ENCODE results near the gene C12orf50. TPM values are rescaled to one million over a fixed set of nuclear protein-coding genes. Genes with fewer than 3 reads are reported as not detected.

C12orf50 gene, protein sequence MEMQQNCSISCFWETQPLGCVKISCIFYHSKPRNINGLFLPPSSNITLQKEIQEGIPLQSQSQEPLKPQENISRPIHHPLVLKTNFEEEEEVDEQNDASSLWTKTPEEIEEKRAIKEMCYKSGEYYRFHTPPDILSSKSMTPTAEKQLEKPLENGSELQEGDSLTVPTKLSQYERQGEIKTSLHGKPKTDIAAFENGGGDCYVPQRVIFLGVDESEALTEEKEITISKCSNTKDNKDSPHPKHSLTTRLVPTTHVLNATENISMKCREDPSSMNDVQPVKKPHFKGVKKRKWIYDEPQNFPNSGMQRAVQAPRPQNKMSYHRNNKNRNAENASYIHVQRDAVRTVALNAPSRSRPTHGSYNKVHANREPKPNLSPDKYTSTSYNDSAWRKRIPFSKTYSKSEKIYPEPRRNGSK
- total RNA-seq (2016; rRNA removed; fragmentation: Illumina TruSeq; extraction: Trizol) (not detected in 2 replicates), polyA plus RNA-seq (2011; rRNA removed) (0.13 TPM in 1 of 2 replicates, not detected in the other), polyA minus RNA-seq (2011; rRNA and poly(A)+ RNA removed; ENCODE audit: low replicate concordance) (not detected in 2 replicates), Bru-seq, nascent RNA (percentile 5 among the genes with signal in this experiment), BruChase-seq, experiment 1, labeled RNA remaining after a 6-hour chase (percentile 3 among the genes with signal in this experiment), BruChase-seq, experiment 2, labeled RNA remaining after a 2-hour chase (percentile 4 among the genes with signal in this experiment)
- not detected in 2 replicates for total RNA-seq (2016; cell fraction: cytosol; rRNA removed; fragmentation: Illumina TruSeq; extraction: Trizol; ENCODE audit: low read depth)
- 0.06 TPM in 1 of 2 replicates, not detected in the other for total RNA-seq (2016; cell fraction: insoluble cytoplasmic fraction; rRNA removed; fragmentation: Illumina TruSeq; extraction: Trizol)
- not detected in 2 replicates for total RNA-seq (2016; cell fraction: membrane; rRNA removed; fragmentation: Illumina TruSeq; extraction: Trizol)
- total RNA-seq (2016; cell fraction: nucleus; rRNA removed; fragmentation: Illumina TruSeq; extraction: Trizol) = not detected in 2 replicates
- polyA plus RNA-seq (2011; cell fraction: cytosol; rRNA removed) = not detected in 2 replicates
- polyA plus RNA-seq (2011; cell fraction: nucleus; rRNA removed) = not detected in 2 replicates
- not detected in 2 replicates for polyA plus RNA-seq (2012)
- polyA plus RNA-seq (2016; cell fraction: cytosol; fragmentation: Illumina TruSeq; extraction: Trizol; ENCODE audit: low read depth) = not detected in 2 replicates
- polyA plus RNA-seq (2016; cell fraction: insoluble cytoplasmic fraction; fragmentation: Illumina TruSeq; extraction: Trizol; ENCODE audit: low read depth) = not detected in 2 replicates
- not detected in 2 replicates for polyA plus RNA-seq (2016; cell fraction: membrane; fragmentation: Illumina TruSeq; extraction: Trizol; ENCODE audit: low read depth)
- polyA plus RNA-seq (2016; cell fraction: nucleus; fragmentation: Illumina TruSeq; extraction: Trizol; ENCODE audit: insufficient read depth, low read depth) = not detected in 2 replicates
- polyA minus RNA-seq (2011; cell fraction: cytosol; rRNA and poly(A)+ RNA removed) = not detected in 2 replicates
- polyA minus RNA-seq (2011; cell fraction: nucleus; rRNA and poly(A)+ RNA removed) = not detected in 2 replicates
- long read RNA-seq, experiment 1 = 0 reads
- long read RNA-seq, experiment 2 = 0 reads

DNA sequence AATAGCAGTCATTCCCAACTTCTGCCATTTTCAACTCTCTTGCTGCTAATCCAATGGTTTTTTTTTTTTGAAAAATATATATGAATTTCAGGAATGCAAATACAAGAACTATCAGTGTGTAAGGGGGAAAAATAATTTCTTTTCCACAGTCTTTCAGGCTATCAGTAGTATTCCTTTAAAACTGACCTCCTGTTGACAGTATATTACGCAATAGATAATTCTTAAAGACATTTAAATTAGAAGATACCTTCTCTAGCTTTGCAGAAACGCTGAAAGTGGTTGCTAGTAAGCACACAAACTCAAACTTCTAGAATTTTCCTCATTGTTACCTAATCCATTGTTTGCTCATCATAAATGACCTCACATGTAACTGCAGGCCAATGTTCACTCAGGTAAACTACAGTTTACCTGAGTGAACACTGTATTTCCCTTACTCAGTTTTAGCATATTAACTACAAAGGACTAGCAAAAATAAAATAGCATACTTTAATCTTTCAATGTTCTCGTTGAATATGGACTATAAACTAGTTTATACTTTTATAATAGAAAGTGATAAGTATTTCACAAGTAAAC is at the start of gene C12orf50:
Gene C12orf50 (minus strand): TSS at position 309 of the 573 bp plus-strand sequence. CDS start 2,439 bp downstream, outside the sequence.
- no peak within 1 kb of the TSS for H3K4me3 ChIP-seq (replicated peaks in 1 of 3; ENCODE audit: insufficient read depth in 1 of 3, low read depth in 2 of 3, low read length in 3 of 3)
- no peaks in the 10 kb centered on the region for H3K9me3 ChIP-seq (ENCODE audit: low read length)
- ATAC-seq = no peak
- no peaks in the 10 kb centered on the region for H3K4me1 ChIP-seq (ENCODE audit: insufficient read depth, low read length)
- no peaks in the 10 kb centered on the region for H4K20me1 ChIP-seq (ENCODE audit: insufficient read depth, low read length)
- H3K27ac ChIP-seq (ENCODE audit: extremely low read length, insufficient read depth, low read length) = no peak within 1 kb of the TSS
- DNase-seq (ENCODE audit: low spot score) = no peak
- in situ Hi-C loops (cut with HindIII; ENCODE audit: extremely low pct_ligation_motif_present, low pct_unique_long_range_greater_than_20kb) (no loop called here), intact Hi-C loops (cut with micrococcal nuclease; ENCODE audit: unreplicated experiment) (no loop called here)
- peak; percentile 60; the same call in 1 of the 2 replicates for TF ChIP-seq CEBPB (IDR thresholded peaks at IDR 0.05; ENCODE audit: borderline replicate concordance, low read depth, low read length)
- 0 out of 2 replicates have a peak, but pooled peaks have one; percentile 10 for TF ChIP-seq CEBPG (CRISPR knock-in tag; IDR thresholded peaks at IDR 0.05)
- TF ChIP-seq TMF1 (CRISPR knock-in tag; IDR thresholded peaks at IDR 0.05; ENCODE audit: low read depth) = no peak
- H3K9ac ChIP-seq (ENCODE audit: insufficient read depth, low read depth, low read length) = no peak within 1 kb of the TSS
- POLR2A ChIA-PET = no interaction called here
- no TSS peak for BruUV-seq (replicated peaks)
- H3K36me3 ChIP-seq (replicated peaks in 1 of 2; ENCODE audit: control insufficient read depth in 1 of 2, insufficient read depth in 2 of 2, low read length in 2 of 2) = no peaks in the 10 kb centered on the region
- no peaks in the 10 kb centered on the region for H3K27me3 ChIP-seq (ENCODE audit: control insufficient read depth in 1 of 2, insufficient read depth in 2 of 2, low read length in 2 of 2)
- H2AFZ ChIP-seq (ENCODE audit: low read length) = no peak within 1 kb of the TSS
- FAIRE-seq = no peak
- CTCF ChIA-PET (ENCODE audit: low intra/inter-chr PET ratio, low total read pairs) = no interaction called here
- H3K4me2 ChIP-seq (ENCODE audit: low read depth, low read length) = no peak within 1 kb of the TSS
- 2% methylated on average over 3 of the region's 3 CpGs for WGBS (ENCODE audit: low lambda C conversion rate)
- no peaks in the 10 kb centered on the region for H3K79me2 ChIP-seq (ENCODE audit: insufficient read depth, low read length)
